CD4-positive, alpha-beta T cell treated with Interferon alpha-2 for 1 hour (primary cell): ENCODE measurements around the gene EHBP1.

Experiments used
- DNase-seq, 2 donors: peaks; one replicate each; pipeline ENCODE4 v3.0.0-alpha.2; 2020 to 2022

EHBP1 gene

DNA sequence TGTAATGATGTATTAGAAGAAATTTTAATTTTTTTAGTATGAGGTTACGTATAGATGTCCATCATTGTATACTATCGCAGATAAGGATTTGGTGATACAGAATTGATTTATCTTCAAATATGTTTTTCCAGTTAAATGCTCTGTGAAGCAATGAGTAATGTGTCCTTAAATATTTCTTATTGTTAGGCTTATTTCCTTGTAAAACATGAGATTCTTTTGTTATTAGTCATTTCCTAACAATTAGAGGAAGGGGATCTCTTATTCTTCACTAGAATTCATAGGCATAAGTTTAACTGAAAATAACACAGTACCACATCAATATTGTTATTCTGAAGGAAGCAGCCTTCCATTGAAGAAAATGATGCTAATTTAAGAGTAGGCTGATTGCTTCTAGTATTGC lies 329.7 kb downstream of the EHBP1 start:
- DNase-seq = no peak

DNA sequence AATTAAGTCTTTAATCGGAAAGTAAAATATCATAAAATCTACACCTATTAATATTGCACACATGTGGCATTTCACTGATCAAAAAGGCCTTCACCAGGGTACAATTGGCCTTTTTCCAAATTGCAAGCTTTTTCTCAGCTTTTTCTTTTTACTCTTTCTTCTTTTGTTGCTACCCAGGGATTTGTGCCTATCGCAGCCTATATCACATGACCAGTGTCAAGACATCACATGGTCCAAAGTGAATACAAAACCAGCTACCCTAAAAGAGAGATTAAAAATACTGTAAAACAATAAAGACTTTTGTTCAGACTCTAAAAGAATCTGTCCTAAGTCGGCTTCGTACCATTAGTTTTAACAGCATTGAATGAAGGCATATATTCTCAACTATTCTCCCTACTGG lies 330.1 kb downstream of the EHBP1 start:
- DNase-seq = no peak

DNA sequence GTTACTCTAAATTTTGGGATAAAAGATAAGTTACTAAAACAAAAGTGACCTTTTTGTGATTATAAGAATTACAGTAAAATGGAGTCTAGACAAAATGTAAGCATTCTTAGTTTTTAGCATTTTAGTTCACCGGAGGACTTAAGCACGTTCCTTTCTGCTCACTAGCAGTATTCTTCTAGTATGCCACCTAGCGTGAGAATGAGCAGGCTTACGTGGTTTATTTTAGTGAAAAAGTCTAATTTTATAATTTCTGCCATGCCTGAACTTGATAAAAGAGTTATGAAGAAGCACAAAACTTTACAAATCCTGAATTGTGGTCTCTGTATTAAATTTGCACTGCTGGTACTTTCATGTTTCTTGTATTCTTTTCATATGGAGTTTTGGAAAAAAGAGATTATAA lies 332.5 kb downstream of the EHBP1 start:
- DNase-seq = no peak

DNA sequence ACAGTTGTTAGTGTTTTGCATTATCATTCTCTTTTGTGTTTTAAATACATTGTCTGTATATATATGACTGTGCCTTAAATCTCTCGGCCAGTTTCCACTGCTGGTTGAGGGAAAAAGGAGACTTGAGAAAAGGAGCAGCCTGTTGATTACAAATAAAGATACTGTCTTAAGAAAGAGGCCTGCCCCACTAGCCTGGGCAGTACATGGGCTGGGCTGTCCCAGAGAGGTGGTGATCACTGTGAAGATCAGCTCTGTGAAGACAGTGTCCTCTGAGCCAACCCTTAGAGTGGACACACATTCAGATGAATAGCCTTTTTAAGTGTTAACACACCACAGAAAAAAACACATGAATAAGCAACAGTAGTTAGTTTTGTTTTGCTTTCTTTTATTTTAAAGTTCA lies 335.1 kb downstream of the EHBP1 start:
- no peak for DNase-seq

DNA sequence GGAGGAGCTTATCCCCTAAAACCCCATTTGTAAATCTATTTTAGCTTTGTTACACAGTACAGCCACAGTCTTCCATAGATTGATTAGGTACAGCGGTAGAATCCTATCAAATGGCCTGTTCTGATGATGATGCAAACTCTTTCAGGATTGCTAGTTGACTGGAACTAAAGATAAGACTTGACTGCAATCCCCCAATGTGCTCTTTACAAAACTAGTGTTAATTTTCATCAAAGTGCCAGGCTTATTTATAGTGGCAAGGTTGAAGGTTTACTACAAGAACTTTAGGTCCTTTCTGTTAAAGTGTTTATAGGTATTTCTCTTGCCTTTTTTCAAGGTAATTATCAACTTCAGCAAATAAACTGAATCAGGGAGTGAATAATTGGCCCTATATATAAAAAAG lies 336.1 kb downstream of the EHBP1 start:
- DNase-seq = no peak

DNA sequence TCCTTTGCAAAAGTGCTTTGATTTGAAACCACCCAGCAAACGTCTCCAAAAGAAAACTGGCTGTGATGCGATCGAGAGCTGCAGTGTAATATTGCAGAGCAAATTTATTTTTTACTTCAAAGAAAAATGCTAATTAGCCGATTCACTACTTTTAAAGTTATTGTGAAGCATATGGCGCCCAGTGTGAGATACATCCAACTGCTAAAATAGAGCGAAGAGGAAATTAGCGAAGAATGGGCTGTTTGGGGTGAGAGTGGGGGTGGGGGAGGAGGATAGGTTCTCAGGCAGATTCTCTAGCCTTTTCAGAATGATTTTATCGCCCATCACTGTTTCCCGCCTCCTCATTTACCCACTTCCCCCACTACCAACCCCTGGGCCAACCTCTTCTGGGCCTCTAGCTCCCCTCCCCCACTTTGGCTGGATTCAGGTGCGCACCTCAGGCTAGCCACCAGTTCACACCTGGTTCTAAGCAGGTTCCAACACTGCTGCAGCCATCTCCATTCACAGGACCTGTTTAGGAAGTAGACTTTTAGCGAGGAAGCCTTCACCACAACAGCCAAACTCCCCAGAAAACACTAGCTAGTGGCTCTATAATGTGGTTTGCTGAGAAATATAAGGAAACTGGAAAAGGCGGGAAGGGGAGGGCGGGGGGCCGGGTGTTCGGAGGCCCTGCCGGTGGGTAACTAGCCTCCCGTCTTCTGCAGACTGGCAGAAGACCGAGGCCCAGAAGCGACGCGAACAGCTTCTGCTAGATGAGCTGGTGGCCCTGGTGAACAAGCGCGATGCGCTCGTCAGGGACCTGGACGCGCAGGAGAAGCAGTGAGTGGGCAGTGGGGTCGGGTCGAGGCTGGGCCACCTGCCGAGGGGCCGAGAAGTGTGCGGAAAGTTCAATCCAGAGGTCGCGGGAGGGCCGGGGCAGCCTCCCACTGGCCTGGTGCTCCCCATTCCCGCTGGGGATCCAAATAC lies 339.1 kb downstream of the EHBP1 start:
- no peak for DNase-seq

DNA sequence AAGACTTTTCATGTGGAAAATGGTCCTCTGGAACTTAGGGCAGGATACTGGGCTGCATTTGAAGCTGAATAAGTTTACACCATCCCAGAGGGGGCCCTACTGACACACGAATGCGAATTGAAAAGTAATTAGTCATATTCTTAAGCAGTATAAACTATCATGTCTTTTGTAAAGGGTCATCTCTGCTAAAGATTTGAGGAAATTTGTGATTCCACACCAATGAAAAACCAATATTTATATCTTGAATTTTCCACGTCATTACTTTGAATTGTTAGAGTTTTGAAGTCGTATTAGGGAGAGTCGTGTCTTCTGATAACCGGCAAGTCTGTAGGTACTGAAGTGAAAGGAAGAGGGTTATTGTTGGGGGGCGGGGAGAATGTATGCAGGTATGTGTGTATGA lies 341.0 kb downstream of the EHBP1 start:
- no peak for DNase-seq

DNA sequence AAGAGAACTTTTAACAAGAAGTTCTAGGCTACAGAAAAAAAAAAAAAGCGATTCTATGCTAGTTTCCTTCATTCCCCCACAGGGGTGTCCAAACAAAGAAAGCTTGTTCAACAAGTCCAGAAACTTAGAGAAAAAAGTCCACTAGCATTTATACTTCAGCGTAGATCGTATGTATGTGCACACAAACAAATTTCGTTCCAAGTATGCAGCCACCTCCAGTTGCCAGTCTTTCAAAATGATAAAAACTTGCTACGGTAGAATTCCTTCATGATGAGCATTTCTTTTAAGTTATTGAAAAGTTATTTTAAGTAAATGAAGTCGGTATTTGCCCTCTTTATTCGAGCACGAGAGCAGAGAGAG lies 341.4 kb downstream of the EHBP1 start:
- DNase-seq = no peak

DNA sequence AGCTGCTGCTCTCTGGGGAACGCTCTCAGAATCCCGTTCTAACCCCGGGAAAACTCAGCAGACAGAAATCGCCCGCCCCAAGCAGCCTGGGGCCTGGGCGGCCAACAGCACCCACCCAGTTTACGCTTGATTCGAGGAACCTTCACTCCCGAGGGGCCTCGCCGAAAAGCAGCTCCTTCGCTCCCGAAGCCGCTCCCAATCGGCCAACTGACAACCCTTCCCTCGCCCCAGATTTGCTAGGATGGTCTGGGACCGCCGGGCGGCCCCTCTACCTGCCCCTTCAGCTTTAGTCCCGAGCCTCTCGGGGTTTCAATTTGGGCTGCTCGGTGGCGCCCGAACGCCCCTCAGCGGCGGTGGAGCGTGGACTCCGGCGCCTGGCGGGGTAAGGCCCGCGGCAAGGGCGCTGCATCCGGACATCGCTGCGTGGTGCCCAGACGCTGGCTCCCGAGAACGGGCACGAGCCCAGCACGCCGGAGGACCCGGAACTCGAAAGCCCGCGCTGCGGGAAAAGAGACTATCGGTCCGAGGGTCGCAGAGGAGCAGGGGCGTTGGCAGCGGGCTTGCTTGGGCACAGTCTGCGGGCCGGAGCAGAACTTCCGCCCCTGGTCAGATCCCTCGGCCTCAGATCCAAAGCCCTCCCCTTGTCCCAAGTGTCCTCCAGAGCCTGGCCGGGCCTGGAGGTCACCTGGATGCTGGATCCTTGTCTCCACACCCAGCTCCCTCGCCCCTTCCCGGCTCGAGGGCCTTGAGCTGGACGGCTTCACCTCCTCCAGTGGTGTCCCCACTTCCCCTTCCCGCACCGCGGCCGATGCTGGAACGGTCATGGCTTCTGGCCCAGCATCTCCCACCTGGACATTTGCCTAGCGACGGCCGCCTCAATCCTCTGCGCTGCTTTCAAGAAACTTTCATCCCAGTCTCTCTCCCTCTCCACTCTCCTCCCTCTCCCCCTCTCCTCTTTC lies 342.1 kb downstream of the EHBP1 start:
- DNase-seq = peak in 1 of 2 donors; percentile 6

DNA sequence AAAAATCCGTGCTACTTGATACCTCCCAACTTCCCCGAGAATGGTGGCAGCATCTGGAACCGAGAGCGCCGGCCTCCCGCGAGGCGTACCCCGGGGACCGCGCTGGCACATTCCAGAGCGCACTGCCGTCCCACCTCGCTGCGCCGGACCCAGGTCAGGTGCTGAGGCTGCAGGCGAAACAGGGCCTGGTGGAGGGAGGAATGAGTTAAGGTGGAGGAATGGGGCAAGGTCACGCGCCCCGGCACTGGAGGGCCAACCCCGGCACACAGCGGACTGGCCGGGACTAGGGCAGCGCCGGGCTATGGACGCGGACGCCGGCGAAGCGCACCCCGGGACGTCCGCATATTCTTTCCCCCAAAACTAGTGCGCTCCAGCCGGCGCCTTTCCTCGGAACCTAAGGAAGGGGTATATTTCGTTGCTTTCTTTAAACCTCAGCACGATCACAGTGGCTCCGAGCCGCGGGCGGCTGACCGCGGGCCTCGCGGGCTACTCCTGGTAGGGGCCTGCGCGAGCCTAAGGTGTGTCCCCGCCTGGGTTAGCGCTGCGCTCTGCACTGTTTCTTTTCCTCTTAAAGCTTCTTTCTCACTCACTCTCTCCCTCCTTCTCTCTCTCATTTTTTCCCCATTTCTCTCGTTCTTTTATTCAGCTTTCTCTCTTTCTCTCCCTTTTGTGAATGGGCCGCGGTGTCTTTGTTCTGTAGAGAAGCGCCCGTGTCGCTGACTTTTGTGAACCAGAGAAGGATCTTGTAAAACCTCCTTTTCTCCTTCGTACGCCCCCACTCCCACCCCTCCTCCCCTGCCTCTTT lies 343.1 kb downstream of the EHBP1 start:
- no peak for DNase-seq

DNA sequence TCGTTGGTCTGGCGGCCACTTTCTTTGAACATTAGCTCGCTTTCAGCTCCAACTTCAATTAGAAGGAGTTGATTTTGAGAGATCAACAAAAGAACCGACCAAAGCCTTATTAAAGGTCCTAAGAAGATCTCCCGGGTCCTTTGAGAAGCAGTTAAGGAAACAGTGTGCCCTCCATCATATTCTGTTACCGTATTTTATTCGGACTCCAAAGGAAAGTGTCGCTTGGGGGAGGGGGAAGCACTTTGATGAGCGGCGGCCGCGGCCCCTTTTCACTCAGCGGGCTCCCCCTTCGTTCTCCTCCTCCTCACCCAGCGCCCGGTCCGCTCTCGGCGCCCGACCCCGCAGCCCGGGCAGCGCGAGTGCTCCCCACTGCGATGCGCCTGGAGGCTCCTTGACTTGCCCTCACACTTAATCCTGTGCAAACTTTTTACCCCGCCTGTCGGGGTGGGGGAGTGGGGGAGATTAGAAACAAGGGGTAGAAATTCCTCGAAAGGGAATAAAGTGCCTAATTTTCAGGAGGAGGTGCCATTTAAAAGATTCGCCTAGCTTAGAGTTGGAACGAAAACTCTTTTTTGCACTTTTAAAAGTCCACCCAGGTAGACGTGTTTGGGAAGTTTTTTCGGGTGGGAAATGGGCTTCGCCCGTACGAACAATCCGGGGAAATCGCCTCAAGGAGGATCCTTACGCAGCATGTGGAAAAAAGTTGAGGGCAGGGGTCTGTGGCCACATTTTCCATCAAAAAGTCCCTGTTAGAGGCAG lies 343.9 kb downstream of the EHBP1 start:
- no peak for DNase-seq

DNA sequence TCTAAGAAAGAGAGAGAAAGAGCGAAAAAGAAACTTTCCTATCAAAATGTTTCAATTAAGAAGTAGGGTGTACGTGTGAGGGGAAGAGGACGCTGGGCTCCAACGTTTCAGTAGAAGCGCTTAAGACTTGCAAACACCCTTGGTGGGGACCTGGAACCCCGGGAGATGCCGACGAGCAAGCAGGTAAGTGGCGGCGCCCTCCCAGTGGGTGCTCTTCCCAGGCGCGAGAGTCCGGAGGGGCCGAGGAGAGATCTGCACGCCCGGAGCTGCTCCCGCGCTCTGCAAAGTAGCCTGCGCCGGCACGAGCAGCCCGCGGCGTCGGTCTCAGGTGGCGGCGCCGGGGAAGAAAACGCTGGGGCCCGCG lies 344.4 kb downstream of the EHBP1 start:
- DNase-seq = no peak

DNA sequence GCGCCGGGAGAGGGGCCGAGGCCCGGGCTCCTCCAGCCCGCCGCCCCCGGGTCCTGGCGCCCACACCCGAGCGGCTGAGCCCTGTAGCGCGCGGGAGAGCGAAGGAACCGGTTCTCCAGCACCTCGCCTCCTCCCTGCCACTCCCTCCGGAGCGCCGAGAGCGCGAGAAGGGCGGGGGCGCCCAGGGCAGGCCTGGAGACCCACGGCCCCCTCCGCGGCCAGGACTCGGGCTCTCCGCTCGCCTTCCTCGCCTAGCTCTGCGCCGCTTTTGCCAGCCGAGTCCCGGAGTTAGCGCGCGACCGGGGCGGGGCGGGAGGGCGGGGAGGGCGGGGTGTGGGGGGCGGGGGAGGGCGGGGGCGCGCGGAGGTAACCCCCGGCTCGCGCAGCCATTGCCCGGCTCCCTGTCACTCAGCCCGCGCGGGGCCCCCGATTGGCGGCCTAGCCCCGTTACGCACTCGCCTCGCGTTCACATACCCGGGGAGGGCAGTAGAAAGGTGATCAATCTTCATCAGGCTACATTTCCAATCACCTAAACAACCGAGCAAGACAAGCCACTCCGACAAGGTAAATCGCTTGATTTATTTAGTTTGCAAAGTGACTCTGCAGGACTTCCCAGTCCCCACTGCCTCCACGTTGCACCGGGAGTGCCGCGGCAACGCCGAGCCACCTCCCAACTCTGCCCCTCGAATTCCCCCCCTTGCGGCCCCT lies 345.0 kb downstream of the EHBP1 start, which contains the start of gene OTX1:
OTX1 (plus strand) TSS at position 497 of the 708 bp plus-strand sequence. CDS start 2,161 bp downstream, outside the sequence.
- DNase-seq = peak; percentile 35 to 67

DNA sequence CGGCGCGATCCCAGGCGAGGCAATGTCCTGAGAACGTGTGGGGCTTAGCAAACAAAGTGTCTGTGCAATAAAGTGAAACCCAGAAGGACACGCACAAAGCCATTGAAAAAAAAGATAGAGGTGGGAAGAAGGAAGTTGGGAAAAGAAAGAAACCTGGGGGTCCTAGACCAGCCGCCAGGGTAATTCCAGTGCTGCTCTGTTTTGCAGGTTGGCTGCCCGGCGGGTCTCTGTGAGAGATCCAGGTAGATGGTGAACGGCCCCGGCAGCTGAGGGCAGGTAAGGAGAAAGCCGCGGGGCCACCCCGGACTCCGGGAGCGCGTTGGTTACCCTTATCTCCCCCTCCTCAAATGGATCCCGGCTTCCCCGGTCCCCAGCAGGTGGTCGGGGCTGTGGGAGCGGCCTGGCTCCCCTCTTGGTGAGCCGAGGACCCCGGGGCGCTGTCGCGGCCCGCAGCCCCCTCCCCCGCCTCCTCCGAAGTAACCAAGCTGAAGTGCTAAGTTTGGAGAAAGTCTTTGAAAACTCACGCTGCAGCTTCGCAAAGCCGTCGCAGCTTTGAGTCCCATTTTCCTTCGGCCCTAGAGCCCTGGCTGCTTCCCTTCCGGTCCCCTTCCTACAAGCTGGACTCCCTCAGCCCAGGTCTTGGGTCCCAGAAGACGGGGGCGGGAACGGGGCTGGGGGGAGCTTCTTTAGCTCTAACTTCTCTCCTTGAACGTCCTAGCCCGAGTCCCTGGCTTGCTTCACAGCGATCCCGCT lies 345.7 kb downstream of the EHBP1 start:
- DNase-seq = no peak

DNA sequence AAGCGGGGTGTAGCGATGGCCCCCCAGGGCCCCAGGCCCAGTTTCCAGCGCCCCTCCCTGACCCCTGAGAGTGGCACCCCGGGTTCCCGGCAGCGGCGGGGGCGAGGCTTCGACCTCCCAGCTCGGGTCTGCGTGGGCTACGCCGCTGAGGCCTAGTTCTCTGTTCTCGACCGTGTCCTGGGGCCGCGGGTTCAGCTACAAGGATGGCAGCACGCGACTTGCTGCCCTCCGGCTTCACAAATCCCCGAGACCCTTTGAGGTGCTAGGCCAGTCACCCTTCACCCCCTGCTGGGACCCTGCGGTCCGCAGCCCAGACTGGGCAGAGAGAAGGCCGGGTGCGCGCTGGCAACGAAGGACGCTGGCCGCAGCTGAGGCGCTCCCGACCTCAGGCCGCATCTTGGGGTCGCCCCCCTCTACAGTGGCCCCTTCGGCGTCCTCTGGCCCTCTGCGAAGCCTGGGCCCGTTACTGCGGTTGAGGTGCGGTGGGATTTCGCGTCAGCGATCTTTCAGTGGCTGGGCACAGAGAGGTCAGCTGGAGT lies 346.4 kb downstream of the EHBP1 start:
- no peak for DNase-seq

DNA sequence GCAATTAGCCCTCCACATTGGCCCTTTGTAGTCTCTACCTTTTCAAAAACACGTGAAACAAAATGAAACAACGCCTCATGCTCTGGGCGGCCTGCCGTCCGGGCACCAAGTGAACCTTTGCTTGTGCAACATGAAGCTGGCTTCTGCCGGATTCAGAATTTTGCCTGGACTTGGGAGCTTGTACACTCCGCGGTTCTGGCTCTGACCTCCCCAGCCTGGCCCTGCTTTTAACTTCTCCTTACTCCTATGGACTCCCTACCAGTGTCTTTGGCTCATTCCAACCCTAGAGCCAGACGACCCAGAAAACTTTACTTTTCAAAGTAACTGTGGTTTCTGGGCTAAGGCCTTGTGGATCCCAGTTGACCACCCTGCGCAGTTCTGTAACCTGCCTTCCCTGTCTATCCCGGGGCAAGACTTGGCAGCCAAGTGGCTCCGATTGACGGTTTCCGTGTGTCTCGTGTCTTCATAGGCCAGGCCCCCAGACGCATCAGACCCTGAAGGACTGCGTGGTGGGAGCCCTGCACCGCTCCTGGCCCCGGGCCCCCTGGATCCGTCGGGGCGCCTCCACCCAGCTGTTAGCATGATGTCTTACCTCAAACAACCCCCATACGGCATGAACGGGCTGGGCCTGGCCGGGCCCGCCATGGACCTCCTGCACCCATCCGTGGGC lies 347.0 kb downstream of the EHBP1 start:
- no peak for DNase-seq

DNA sequence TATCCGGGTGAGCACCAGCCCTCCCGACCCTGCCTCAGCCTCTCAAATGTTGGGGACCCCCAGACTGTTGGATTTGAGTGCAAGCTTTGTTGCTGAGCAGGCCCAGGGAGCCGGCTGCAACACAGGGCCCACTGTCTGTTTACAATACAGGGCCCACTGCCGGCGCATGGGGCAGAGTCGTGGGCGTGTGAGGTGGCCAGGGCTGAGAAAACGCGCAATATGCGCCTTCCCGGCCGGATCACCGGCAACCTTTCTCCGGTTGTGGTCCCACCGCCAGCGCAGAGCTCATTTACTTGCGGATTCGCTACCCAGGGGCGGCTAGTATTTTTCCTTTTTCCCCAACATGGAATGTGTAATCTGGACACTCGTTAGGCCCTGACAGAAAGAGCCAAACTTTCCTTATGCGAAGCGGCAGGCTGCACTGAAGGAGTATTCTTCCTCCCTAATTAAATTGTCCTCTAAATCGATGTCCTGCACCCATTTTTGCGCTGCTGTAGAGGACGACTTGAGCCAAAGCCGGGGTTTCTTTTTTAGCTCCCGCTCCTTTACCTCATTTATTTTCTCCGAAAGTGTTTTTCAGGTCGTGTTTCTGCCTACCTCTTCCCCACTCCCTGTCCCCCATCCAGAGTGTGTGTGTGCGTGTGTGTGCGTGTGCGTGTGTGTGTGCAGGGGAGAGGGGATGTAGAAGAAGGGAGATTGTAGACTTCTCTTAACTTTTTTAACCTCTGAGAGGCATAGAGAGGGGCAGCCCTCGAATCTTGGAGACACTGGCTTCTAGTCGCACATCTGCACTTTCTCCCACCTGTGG lies 347.8 kb downstream of the EHBP1 start:
- DNase-seq = no peak

DNA sequence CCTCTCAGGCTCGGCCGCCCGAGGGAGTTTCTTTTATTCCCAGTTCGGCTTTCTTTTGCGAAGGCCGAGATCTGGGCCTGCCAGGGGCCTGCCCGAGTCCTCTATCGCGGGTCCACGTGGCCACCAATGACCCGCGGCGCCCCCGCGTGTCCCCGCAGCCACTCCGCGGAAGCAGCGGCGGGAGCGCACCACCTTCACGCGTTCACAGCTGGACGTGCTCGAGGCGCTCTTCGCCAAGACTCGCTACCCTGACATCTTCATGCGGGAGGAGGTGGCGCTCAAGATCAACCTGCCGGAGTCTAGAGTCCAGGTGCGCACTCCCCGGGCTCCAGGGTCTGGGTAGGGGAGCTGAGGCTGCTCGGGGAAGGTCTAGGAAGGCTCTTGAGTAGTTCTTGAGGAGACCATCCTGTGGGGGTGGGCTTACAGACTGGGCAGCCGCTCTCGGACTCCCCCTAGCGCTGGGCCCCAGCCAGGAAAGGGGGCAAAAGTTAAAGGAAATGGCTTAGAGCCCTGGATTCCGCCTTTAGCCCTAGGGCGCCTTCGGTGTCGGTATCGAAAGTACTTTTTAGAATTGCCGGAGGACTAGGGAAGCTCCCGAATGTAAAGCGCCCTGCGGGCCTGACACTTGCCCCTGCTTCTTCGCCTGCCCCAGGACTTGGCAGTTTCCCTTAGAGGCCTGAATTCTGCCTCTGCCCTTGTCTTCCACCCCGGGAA lies 348.5 kb downstream of the EHBP1 start:
- peak in 1 of 2 donors; percentile 2 for DNase-seq
